Hindlimb muscle (tissue), 1 donor: Measurements from ENCODE around the gene IL31RA. TPM values are rescaled to one million over a fixed set of nuclear protein-coding genes. Genes with fewer than 3 reads are reported as not detected.

Experiments used
- DNase-seq: peaks from one replicate; pipeline ENCODE4 v3.0.0-alpha.2; 2013
- polyA plus RNA-seq: library from polyadenylated mRNA; unstranded; fragments of 120-200 nt; gene quantifications from one replicate; pipeline ENCODE4 v1.2.1, GENCODE V29; 2013; ENCODE audit not compliant: insufficient read length

The IL31RA gene
- polyA plus RNA-seq, 1 donor, result 0.54 TPM

DNA sequence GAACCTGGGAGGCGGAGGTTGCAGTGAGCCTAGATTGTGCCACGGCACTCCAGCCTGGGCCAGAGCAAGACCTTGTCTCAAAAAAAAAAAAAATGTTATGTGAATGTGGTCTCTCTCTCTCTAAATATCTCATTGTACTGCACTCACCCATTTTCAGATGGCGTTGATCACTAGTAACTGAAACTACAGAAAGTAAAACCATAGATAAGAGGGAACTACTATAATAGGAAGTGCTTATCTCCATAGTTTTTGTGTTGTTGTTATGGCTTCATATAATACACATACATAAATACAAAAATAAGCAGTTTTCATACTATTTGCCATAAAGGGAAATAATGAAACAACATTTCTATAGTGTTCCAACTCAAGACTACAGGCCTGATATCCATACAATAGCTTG is 9.1 kb downstream of the IL31RA start:
- no peak for DNase-seq

DNA sequence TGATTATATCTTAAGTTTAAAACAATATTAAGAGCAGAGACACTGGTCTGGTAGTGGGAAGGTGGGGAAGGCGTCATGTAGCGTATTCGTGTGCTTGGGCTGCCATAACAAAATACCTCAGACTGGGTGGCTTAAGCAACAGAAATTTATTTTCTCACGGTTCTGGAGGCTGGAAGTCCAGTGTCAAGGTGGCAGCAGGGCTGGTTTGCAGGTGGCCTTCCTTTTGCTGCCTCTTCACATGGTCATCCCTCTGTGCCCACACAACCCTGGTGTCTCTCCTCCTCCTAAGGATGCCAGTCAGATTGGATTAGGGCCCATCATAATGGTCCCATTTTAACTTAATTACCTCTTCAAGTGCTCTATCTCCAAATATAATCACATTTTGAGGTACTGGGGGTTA is 9.6 kb downstream of the IL31RA start:
- DNase-seq, result no peak

DNA sequence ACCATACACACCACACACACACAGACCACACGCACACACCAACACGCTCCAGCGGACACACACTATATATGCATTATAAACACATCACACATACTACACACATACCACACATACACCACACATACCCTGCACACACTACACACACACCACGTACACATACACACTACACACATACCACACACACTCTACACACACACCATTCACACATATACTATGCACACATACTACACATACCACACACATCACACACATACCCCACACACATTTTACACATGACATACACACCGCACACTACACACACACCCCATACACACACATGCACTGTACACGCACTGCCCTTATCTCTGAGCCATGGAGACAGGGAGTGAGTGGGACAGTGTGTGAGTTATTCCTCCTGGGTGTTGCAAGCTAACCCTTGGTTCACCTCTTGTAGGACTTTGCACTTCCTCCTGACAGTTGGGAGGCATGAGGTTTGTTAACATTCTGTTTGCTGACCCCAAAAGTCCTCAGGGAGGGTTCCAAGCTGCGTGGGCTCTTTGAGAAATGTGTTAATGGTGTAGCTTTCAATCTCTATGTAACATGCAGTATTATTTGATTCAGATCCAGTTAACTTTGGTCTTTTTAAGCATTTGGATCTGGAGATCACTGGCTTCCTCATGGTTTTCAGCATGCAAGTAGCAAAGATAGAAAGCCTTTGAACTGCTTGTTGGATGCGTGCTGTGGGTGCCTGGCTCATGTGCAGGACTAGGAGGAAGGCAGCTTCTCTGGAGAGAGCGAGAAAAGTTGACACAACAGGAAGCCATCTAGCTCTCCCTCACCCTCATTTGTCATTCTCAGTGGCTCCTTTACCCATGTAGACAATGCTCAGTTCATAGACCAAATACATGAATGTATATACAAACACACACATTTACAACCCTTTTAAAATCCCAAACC is 13.7 kb downstream of the IL31RA start:
- DNase-seq, result no peak

DNA sequence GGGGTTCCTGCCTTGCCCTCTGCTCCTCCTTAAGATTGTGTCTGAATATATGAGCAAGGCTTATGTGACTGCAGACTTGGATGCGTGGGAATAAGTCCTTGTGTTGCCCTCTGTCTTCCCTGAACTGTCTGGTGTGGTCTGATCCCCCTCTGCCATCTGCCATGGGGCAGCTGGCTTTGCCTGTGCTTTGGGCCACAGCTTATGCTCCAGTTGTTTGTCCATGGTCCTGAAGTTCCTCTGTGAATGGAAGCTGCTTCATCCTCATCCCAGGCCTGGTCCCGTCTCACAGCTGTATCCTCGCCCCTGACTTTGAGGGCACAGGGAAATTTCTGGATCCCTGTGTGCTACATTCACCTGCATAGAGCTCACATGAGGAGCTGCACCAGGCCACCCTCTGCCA is 14.7 kb downstream of the IL31RA start:
- DNase-seq, result no peak

DNA sequence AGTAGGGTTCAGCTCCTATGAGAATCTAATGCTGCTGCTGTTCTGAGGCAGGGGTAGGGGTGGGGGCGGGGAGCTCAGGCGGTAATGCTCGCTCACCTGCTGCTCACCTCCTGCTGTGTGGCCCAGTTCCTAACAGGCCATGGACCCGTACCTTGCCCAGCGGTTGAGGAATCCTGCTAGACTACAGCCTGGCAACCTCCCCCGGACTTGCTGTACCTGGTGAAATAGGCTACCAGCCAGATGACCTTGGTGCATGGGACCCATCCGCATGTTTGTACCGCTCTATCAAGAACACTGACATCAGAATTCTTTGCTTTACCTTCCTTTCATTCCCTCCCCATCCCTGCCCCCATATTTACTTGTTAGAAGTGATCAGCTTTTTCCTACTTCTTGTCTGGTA is 15.3 kb downstream of the IL31RA start:
- no peak for DNase-seq

DNA sequence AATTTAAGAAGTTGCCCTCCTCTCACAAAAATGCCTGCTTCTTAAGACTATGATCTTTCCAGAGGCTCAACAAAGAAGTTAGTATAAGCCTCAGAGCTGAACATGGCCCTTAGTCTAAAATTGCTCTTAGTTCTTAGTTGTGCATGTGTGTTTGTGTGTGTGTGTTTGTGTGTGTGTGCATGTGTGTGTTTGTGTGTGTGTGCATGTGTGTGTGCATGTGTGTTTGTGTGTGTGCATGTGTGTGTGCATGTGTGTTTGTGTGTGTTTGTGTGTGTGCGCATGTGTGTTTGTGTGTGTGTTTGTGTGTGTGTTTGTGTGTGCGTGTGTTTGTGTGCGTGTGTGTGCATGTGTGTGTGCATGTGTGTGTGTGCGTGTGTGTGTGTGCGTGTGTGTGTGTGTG is 15.8 kb downstream of the IL31RA start:
- DNase-seq, result no peak

DNA sequence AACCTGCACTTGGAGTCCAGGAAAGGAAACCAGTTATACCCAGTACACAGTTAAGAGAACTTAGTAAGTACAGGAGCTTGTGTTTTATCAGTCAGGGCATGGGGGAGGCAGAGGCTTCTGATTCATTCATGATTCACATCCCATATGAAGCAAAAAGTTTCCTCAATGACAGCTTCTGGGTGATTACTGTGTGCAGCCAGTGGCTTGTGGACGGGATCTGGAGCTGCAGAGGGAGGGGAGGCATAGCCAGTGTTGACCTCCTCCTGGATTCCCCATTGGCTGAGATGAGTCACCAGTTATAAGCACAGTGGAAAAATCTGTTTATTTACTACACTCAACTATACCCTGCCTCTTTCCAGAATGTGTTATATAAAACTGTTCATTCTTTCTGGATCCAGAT is 17.7 kb downstream of the IL31RA start:
- DNase-seq, result peak; percentile 12

DNA sequence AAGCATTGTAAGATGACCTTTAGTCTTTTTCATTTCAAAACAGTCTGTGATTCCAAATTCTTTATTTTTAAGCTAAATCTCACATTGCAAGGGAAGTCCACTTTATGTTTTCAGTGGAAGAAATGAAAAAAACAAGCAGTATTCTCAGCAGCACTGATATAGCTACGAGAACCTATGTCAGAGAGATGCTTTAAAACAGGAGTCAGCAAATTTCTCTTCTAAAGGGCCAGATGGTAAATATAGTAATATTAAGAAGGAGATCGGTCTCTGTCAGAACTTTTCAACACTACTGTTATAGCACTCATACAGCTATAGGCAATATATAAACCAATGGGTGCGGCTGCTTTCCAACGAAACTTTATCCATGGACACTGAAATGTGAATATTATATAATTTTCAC is 18.7 kb downstream of the IL31RA start:
- no peak for DNase-seq

DNA sequence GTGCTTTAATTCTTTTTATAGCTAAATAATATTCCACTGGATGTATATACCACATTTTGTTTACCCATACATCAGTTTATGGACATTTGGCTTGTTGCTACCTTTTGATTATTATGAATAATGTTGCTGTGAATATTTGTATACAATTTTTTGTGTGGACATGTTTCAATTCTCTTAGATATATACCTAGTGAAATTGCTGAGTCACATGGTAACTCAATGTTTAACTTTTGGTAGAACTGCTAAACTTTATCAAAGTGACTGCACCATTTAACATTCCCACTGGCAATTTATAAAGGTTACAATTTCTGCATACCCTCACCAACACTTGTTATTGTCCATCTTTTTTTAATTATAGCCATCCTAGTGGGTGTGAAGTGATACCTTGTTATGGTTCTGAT is 22.1 kb downstream of the IL31RA start:
- no peak for DNase-seq

DNA sequence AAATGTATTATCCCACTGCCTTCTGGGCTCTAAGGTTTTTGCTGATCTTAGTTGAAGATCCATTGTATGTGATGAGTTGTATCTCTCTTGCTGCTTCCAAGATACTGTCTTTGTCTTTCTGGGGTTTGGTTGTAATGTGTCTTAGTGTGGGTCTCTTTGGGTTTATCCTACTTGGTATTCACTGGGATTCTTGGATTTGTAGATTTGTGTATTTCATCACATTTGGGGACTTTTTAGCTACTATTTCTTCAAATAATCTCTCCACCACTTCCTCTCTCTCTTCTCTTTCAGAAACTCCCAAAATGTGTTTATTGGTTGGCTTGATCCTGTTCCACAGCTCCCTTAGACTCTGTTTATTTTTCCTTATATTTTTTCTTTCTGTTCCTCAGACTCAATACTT is 26.5 kb downstream of the IL31RA start:
- DNase-seq, result no peak

DNA sequence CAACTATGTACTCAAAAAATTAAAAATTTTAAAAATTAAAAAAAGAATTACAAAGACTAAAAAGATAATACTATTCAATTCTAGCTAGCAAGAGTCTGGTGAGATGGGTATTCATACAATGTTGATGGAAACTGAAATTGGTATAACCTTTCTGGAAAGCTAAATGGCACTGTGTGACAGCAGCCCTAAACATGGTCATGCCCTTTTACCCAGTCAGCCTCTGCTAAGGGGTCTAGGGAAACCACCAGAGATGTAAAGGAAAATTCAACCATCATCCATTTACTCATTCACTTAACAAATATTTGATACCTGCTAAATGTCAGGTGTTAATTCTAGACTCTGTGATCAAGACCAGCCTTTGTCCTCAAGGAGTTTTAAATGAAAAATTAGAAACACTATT is 29.3 kb downstream of the IL31RA start:
- DNase-seq, result no peak

DNA sequence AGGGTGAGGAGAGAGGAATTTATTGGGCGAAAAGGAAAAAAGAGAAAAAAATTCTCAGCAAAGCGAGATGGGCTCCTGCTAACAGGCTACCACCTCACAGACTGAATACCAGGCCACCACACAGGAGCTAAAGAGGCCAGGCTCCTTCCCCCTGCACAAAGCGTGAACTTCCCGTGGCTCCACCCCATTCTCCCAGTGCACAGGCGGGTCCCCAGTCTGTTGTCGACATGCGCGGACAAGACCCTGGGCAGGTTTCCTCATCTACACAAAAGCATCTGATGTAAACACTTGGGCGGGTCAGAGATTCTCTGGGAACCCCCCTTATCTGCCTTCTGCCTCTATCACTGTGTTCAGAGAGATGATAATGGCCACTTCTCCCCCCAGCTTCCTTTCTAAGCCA is 34.2 kb downstream of the IL31RA start:
- DNase-seq, result no peak

DNA sequence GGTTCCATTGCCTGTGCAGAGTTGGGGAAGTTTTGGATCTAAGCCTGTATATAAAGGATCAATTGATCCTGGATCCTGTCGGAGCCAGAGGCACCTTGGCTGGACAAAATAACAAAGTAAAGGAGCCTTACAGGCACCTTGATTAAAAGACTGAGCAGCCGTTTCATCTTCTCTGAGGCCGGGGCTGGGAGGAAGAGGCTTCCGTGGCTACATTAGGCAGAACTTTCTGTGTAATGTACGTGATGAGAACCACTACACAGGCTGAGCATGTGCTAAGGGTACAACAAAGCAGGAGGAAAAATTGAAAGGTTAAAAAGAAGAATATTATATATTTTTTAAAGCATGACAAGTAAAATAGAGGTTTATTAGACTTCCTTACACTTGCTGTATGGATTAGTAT is 37.0 kb downstream of the IL31RA start:
- DNase-seq, result no peak

DNA sequence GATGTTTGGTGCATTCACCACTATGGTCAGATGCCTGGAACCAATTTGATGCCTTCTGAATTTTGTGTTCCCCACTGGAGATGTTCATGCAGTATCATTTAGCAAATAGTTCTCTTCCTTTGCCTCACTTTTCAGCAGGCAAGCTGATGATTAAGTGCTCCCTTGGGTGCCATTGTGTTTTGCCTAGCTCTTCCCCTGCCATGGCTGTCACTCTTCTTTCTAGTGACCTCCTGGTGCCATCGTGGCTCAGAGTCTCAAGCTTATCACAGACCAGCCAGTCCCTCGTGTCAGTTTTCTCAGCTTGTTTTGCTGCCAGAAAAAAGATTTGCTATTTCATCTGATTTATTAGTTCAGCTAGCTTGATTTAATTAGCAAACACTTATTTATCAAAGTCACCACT is 41.3 kb downstream of the IL31RA start:
- no peak for DNase-seq

DNA sequence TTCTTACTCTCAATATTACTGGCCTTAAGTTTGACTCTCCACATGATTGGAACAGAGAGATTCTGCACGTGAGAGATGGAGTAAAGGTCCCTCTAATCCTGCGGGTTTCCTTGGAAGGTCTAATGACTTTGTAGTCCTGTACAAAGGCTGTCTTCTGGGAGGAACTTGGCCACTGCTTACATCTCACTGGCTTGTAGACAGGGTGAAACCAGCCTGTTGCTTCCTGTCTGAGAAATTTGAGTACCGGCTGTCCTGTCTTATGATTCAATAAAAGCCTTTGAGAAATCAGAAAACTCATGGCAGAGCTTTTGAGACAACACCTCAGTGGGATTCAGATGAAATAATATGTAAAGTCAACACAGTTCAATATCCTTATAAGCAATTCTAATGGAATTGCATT is 43.0 kb downstream of the IL31RA start:
- no peak for DNase-seq

DNA sequence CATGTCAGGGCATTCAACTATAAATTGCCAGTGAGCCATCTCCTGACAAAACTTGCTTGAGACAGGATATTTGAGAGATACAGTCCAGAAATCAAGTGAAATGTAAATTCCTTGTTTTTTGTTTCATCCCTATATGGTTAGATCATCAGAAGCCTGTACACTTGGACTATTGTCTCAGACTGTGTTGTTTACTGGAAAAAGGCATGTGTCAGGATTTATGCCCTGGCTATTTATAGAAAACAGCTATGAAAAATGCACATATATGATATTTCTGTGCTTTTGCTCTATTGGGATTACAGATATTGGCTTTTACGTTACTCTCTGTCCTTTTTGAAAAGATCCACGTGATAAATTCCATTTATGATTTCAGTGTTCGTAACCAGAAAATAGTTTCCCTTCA is 44.2 kb downstream of the IL31RA start:
- no peak for DNase-seq

DNA sequence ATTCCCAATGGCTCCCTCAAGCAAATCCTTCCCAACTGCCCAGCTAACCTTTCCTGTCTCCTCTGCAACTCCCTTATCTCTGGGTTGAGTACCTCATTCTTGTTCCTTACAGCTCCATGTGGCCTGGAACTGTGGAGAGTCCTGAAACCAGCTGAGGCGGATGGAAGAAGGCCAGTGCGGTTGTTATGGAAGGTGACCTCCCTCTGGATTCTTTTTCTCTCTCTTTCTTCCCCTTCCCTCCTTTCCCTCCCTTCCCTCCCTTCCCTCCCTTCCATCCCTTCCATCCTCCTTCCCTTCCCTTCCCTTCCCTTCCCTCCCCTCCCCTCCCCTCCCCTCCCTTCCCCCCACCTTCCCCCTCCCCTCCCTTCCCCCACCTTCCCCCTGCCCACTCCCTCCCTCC is 45.1 kb downstream of the IL31RA start:
- DNase-seq, result no peak

DNA sequence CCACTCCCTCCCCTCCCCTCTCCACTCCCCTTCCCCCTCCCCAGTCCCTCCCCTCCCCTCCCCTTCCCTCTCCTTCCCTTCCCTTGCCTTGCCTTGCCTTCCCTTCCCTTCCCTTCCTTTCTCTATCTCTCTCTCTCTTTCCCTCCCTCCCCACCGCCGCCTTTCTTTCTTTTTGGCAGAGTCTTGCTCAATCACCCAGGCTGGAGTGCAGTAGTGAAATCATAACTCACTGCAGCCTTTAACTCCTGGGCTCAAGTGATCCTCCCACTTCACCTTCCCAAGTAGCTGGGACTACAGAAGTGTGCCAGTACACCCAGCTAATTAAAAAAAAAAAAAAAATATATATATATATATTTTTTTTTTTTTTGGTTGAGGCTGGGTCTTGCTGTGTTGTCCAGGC is 45.5 kb downstream of the IL31RA start:
- DNase-seq, result no peak

DNA sequence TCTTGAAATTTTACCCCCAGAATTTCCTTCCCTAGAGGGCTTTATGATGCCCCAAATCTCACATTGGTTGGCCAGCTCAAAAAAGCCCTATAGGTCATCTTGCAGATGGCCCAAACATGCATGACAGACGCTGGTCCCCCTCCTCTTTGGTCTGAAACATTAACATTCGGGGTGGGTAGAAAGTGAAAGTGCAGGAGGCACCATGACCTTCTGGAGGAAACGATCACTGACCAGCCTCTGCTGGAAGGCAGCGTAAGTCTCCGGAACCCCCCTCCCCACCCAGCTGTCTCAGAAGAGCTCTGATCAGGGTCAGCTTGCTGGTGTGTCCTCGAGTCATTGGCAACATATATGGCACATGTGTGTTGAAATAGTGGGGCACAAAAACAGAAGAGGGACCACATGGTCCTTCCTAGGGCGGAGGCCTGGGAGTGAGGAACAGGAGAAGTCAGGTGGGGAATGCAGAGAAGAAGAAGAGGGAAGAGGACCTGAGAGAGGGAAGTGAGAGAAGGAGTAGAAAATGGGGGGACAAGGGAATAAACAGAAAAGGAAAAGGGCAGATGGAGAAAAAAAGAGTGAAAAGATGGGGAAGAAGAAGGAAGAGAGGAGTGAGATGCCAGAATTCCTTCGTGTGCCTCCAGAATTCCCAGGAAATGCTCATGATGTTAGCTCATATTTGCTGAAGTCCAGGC is 46.2 kb downstream of the IL31RA start:
- no peak for DNase-seq

DNA sequence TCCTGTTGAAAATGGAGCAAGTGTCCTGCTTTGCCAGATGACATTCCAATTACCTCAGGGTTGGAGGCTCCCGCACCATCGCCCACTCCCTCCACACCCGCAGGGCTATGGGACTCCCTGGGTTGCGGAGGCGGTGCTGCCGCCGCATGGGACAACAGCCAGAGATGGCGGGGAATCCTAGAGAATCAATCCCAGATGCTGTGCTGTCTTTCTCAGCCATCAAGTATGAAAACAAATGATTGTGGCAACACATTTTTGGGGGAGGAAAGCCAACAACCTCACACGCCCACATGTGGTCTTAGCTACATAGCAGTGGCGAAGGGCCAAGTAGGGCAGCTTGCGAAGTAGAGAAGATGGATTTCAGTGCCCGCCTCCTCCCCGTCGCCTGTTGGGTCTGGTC is 46.7 kb downstream of the IL31RA start:
- peak; percentile 19 for DNase-seq

DNA sequence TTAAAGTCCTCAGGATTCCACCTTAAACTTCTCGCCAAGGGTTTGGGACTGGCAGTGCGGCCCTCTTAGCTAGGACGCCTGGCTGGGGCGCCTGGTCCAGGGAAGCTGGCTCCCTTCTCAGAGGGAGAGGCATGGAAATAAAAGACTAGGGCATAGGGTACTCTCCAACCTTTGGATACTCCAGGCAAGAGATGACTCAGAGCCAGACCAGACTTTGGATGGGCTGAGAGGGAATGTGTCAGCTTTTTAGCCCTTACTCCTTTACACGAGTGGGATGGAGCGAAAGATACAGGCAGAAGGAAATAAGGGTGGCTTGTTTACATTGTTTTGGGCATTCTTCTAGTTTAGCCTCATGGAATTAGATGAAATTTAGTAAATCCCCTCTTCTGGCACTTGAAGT is 48.2 kb downstream of the IL31RA start:
- no peak for DNase-seq

DNA sequence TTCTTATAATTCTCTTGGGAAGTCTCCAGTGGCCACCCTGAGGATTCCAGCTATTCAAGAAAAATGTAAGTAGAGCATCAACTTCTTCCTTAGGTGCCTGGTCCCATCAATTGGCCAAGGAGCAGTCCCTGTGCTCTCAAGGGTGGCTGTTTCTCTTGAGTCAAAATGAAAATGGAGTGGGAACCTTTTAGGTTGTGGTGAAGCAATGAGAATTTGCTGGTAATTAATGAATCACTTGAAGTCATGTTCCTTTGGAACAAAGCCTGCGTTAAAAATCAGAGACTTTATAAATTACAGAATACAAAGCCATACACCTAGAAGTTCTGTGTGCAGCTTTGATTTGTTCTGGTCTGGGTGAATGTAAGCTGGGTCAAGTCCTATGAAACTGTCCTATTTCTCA is 48.9 kb downstream of the IL31RA start:
- DNase-seq, result no peak

DNA sequence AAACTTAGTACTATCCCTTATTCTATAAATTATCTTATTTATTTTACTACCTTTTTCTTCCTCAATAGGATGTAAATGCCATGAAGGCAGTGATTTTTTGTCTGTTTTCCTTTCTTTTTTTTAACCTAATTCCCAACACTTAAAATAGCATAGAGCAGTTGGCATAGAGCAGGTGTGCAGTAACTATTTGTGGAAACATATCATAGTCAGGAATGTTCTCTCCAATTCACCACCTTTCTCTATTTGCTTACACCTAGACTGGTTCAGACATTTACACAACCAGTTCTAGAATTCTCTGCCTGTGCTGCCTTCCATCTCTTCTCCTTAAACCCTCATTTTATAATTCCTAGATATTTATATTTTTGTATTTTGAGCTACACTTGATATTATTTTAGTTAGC is 49.6 kb downstream of the IL31RA start:
- DNase-seq, result no peak

DNA sequence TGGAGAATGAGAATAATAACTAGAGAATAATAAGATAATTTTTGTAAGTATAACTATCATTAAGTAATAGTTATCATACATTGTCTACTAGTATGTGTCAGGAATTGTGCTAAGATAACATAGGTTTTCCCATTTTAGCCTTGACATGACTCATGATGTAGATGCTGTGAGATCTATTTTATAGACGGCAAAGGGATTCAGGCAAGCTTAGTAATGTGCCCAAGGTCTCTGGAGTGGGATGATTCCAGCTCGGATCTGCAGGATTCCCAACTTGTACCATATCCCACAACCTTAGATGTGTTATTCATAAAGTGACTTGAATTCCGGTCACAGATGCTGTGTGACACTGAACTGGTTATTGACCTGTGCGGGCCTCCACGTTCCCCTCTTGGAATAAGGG is 51.5 kb downstream of the IL31RA start:
- no peak for DNase-seq
